ENCODE results near the gene SMPX. TPM values are rescaled to one million over a fixed set of nuclear protein-coding genes. Genes with fewer than 3 reads are reported as not detected.

Gene SMPX
- total and polyA plus RNA-seq, 2 experiments from 2014 or later: not detected

Other genes with a start within 250 kb of the SMPX start
- gene KLHL34, start 99.8 kb downstream of the SMPX start, total RNA-seq (2014; rRNA removed; shearing (Covaris generic)): 1.1 and 1.9 TPM in 2 replicates
- gene KLHL34, start 99.8 kb downstream of the SMPX start, polyA plus RNA-seq (2016; fragmentation: Nextera tagmentation; extraction: Ambion mirVana): 0.49 and 0.81 TPM in 2 replicates
- gene MBTPS2, start 81.5 kb upstream of the SMPX start, total RNA-seq (2014; rRNA removed; shearing (Covaris generic)): 7.7 and 7.8 TPM in 2 replicates
- 2.1 and 3.2 TPM in 2 replicates for gene MBTPS2, start 81.5 kb upstream of the SMPX start, polyA plus RNA-seq (2016; fragmentation: Nextera tagmentation; extraction: Ambion mirVana)
- gene YY2, start 97.9 kb upstream of the SMPX start, total RNA-seq (2014; rRNA removed; shearing (Covaris generic)): 1.3 and 1.6 TPM in 2 replicates
- 0.66 and 1.0 TPM in 2 replicates for gene YY2, start 97.9 kb upstream of the SMPX start, polyA plus RNA-seq (2016; fragmentation: Nextera tagmentation; extraction: Ambion mirVana)
- gene SMS, start 182.6 kb upstream of the SMPX start, total RNA-seq (2014; rRNA removed; shearing (Covaris generic)): 168 and 185 TPM in 2 replicates
- gene SMS, start 182.6 kb upstream of the SMPX start, polyA plus RNA-seq (2016; fragmentation: Nextera tagmentation; extraction: Ambion mirVana): 246 and 274 TPM in 2 replicates